GM21447 (cell line): Measurements from ENCODE around the gene BAHCC1.

Experiments used
- ATAC-seq: cut with Tn5 transposase; IDR thresholded peaks from one replicate; pipeline ENCODE4 v1.9.1; 2021; ENCODE audit not compliant: unreplicated experiment

The BAHCC1 gene

GRCh38 chr17:81386141-81386645 lies 9.1 kb upstream of the BAHCC1 start:
- ATAC-seq: no peak

- no peak for ATAC-seq
These were observed 8.6 kb upstream of the BAHCC1 start for GRCh38 chr17:81386646-81387099.

- ATAC-seq: no peak
These were observed 7.9 kb upstream of the BAHCC1 start for GRCh38 chr17:81387100-81388090.

GRCh38 chr17:81388091-81388611 lies 7.1 kb upstream of the BAHCC1 start:
- ATAC-seq: no peak

- ATAC-seq: no peak
These were observed 6.5 kb upstream of the BAHCC1 start for GRCh38 chr17:81388612-81389367.

GRCh38 chr17:81389585-81389984 lies 5.7 kb upstream of the BAHCC1 start:
- ATAC-seq: no peak

- no peak for ATAC-seq
These were observed 5.0 kb upstream of the BAHCC1 start for GRCh38 chr17:81390029-81390872.

GRCh38 chr17:81390873-81391255 lies 4.4 kb upstream of the BAHCC1 start:
- no peak for ATAC-seq

GRCh38 chr17:81391293-81391935 lies 3.8 kb upstream of the BAHCC1 start:
- no peak for ATAC-seq

GRCh38 chr17:81391936-81392908 lies 3.0 kb upstream of the BAHCC1 start:
- ATAC-seq: no peak

- ATAC-seq: no peak
These were observed 2.2 kb upstream of the BAHCC1 start for GRCh38 chr17:81392909-81393654.

- ATAC-seq: no peak
These were observed 1.4 kb upstream of the BAHCC1 start for GRCh38 chr17:81393684-81394376.

GRCh38 chr17:81394377-81394920 lies 808 bp upstream of the BAHCC1 start:
- ATAC-seq: no peak

- no peak for ATAC-seq
These were observed 482 bp downstream of the BAHCC1 start for GRCh38 chr17:81395600-81396277.

GRCh38 chr17:81396278-81396721 lies 1.0 kb downstream of the BAHCC1 start:
- ATAC-seq: no peak

- no peak for ATAC-seq
These were observed 1.6 kb downstream of the BAHCC1 start for GRCh38 chr17:81396722-81397313.
